ENCODE results near the gene TBC1D20. TPM values are rescaled to one million over a fixed set of nuclear protein-coding genes. Genes with fewer than 3 reads are reported as not detected.

TBC1D20 gene
- total and polyA plus RNA-seq, 2 experiments from 2014 or later = 4.8 to 15.0 TPM

GRCh38 chr20:467755-468154 lies 5.4 kb upstream of the TBC1D20 start:
- Histone ChIP-seq H3K27ac (ENCODE audit: low read depth) (no peak overlapping the region), H3K79me2 (replicated peaks; ENCODE audit: insufficient read depth) (no peaks in the 10 kb centered on the region), H3K36me3 (ENCODE audit: insufficient read depth) (0 out of 2 replicates have a peak, but pooled peaks cover 4% of the 10 kb centered on the region), H3K4me3 (no peak overlapping the region), H3K4me2 (no peak overlapping the region), H3K4me1 (ENCODE audit: insufficient read depth) (no peaks in the 10 kb centered on the region), H3F3A (replicated peaks; ENCODE audit: low read depth) (no peaks in the 10 kb centered on the region), H3K27me3 (ENCODE audit: insufficient read depth) (peaks cover 24% of the 10 kb centered on the region), H3K9me2 (ENCODE audit: insufficient read depth) (no peaks in the 10 kb centered on the region), H4K20me1 (replicated peaks; ENCODE audit: insufficient read depth) (no peaks in the 10 kb centered on the region), H2AFZ (no peak overlapping the region)
- TF ChIP-seq, protein P1, sequence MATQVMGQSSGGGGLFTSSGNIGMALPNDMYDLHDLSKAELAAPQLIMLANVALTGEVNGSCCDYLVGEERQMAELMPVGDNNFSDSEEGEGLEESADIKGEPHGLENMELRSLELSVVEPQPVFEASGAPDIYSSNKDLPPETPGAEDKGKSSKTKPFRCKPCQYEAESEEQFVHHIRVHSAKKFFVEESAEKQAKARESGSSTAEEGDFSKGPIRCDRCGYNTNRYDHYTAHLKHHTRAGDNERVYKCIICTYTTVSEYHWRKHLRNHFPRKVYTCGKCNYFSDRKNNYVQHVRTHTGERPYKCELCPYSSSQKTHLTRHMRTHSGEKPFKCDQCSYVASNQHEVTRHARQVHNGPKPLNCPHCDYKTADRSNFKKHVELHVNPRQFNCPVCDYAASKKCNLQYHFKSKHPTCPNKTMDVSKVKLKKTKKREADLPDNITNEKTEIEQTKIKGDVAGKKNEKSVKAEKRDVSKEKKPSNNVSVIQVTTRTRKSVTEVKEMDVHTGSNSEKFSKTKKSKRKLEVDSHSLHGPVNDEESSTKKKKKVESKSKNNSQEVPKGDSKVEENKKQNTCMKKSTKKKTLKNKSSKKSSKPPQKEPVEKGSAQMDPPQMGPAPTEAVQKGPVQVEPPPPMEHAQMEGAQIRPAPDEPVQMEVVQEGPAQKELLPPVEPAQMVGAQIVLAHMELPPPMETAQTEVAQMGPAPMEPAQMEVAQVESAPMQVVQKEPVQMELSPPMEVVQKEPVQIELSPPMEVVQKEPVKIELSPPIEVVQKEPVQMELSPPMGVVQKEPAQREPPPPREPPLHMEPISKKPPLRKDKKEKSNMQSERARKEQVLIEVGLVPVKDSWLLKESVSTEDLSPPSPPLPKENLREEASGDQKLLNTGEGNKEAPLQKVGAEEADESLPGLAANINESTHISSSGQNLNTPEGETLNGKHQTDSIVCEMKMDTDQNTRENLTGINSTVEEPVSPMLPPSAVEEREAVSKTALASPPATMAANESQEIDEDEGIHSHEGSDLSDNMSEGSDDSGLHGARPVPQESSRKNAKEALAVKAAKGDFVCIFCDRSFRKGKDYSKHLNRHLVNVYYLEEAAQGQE (IDR thresholded peaks at IDR 0.05; ENCODE audit: unreplicated experiment) = no peak
- no peak for TF ChIP-seq EZH2phosphoT487 (IDR thresholded peaks at IDR 0.05; ENCODE audit: unreplicated experiment)
- TF ChIP-seq STAT1 (IDR thresholded peaks at IDR 0.05; ENCODE audit: unreplicated experiment) = no peak
- TF ChIP-seq CREB1 (CRISPR knock-in tag; IDR thresholded peaks at IDR 0.05; ENCODE audit: low read depth) = no peak
- TF ChIP-seq POLR2AphosphoS5 (IDR thresholded peaks at IDR 0.05; ENCODE audit: low read depth) = no peak
- no peak for TF ChIP-seq ETS1 (IDR thresholded peaks at IDR 0.05)
- TF ChIP-seq NANOG (IDR thresholded peaks at IDR 0.05; ENCODE audit: borderline replicate concordance) = no peak
- no peak for TF ChIP-seq JUNB (IDR thresholded peaks at IDR 0.05; ENCODE audit: unreplicated experiment)
- Mint-ChIP-seq H3K4me1 (peaks cover 5% of the 10 kb centered on the region; the same call in 2 of the 3 replicates), H3K4me3 (no peak overlapping the region), H3K9me3 (peaks cover 57% of the 10 kb centered on the region), H3K27ac (no peak overlapping the region), H3K27me3 (ENCODE audit: insufficient read depth, low read depth, poor library complexity) (peaks cover 16% of the 10 kb centered on the region), H3K36me3 (ENCODE audit: low read depth) (peaks cover 17% of the 10 kb centered on the region)
- no peak for DNase-seq (ENCODE audit: low spot score)
- ATAC-seq = no peak

GRCh38 chr20:461254-462198 lies 807 bp downstream of the TBC1D20 start:
- Mint-ChIP-seq H3K4me3 (peak overlapping the region; percentile 93), H3K27me3 (ENCODE audit: insufficient read depth, low read depth, poor library complexity) (peaks cover 22% of the 10 kb centered on the region), H3K4me1 (peaks cover 20% of the 10 kb centered on the region), H3K9me3 (peaks cover 3% of the 10 kb centered on the region; the same call in 2 of the 3 replicates), H3K27ac (no peak overlapping the region), H3K36me3 (ENCODE audit: low read depth) (no peaks in the 10 kb centered on the region)
- H3K27ac ChIP-seq (ENCODE audit: low read depth) = no peak overlapping the region
- H3K9me2 ChIP-seq (ENCODE audit: insufficient read depth) = no peaks in the 10 kb centered on the region
- 0 out of 2 replicates have a peak, but pooled peaks cover 5% of the 10 kb centered on the region for H3F3A ChIP-seq (replicated peaks; ENCODE audit: low read depth)
- DNase-seq (ENCODE audit: low spot score) (peak; percentile 66), ATAC-seq (peak; percentile 79)
- H4K20me1 ChIP-seq (replicated peaks; ENCODE audit: insufficient read depth) = peaks cover 33% of the 10 kb centered on the region
- 0 out of 2 replicates have a peak, but pooled peaks cover 4% of the 10 kb centered on the region for H3K4me1 ChIP-seq (ENCODE audit: insufficient read depth)
- H3K79me2 ChIP-seq (replicated peaks; ENCODE audit: insufficient read depth) = peaks cover 50% of the 10 kb centered on the region
- peak overlapping the region; percentile 89 for H3K4me3 ChIP-seq
- peak overlapping the region; percentile 78; the same call in 1 of the 2 replicates for H2AFZ ChIP-seq
- peaks cover 34% of the 10 kb centered on the region for H3K27me3 ChIP-seq (ENCODE audit: insufficient read depth)
- no peaks in the 10 kb centered on the region for H3K36me3 ChIP-seq (ENCODE audit: insufficient read depth)
- H3K4me2 ChIP-seq = peak overlapping the region; percentile 96
- TF ChIP-seq, protein P1 (IDR thresholded peaks at IDR 0.05; ENCODE audit: unreplicated experiment) = no peak
- TF ChIP-seq CREB1 (CRISPR knock-in tag; IDR thresholded peaks at IDR 0.05; ENCODE audit: low read depth) (no peak), CTCF (conservative IDR thresholded peaks at IDR 0.05; ENCODE audit: low read depth in 2 of 2) (no peak), ZNF331 (CRISPR knock-in tag; IDR thresholded peaks at IDR 0.05; ENCODE audit: low read depth) (no peak), POLR2AphosphoS5 (IDR thresholded peaks at IDR 0.05; ENCODE audit: low read depth) (no peak), EZH2 (IDR thresholded peaks at IDR 0.05; ENCODE audit: low read depth, unreplicated experiment) (no peak), STAT1 (IDR thresholded peaks at IDR 0.05; ENCODE audit: unreplicated experiment) (no peak)

Data from GM23338 (cell line).